H9 (cell line): ENCODE results near the gene COL23A1. TPM values are rescaled to one million over a fixed set of nuclear protein-coding genes. Genes with fewer than 3 reads are reported as not detected.

ENCODE experiments used
- DNase-seq: peaks from one replicate; pipeline ENCODE4 v3.0.0-alpha.2; 2017
- H2AFZ ChIP-seq: one replicate; pipeline ENCODE4 v1.6.1; 2013; ENCODE audit warnings: mild to moderate bottlenecking, low read length, control low read depth, moderate library complexity
- H2AK5ac ChIP-seq: 2 replicates; pipeline ENCODE4 v1.6.1; 2013; ENCODE audit warnings: low read length, control low read depth, mixed read lengths; ENCODE audit not compliant: insufficient read length
- H2BK120ac ChIP-seq: one replicate; pipeline ENCODE4 v1.6.1; 2013; ENCODE audit warnings: low read depth, mild to moderate bottlenecking, low read length, control low read depth, inconsistent platforms; ENCODE audit not compliant: poor library complexity, severe bottlenecking
- H2BK12ac ChIP-seq: 2 replicates; pipeline ENCODE4 v1.6.1; 2013; ENCODE audit warnings: low read length, control low read depth, mixed read lengths, low read depth; ENCODE audit not compliant: insufficient read length
- H2BK15ac ChIP-seq: 2 replicates; pipeline ENCODE4 v1.6.1; 2013; ENCODE audit warnings: low read depth, low read length, control low read depth
- H2BK20ac ChIP-seq: one replicate; pipeline ENCODE4 v1.6.1; 2013; ENCODE audit warnings: low read depth, mild to moderate bottlenecking, low read length, control low read depth, inconsistent platforms; ENCODE audit not compliant: poor library complexity, severe bottlenecking
- H2BK5ac ChIP-seq: 2 replicates; pipeline ENCODE4 v1.6.1; 2013; ENCODE audit warnings: low read length, control low read depth, mixed read lengths; ENCODE audit not compliant: insufficient read length
- H3K14ac ChIP-seq: 2 replicates; pipeline ENCODE4 v1.6.1; 2013; ENCODE audit warnings: low read length, control low read depth; ENCODE audit not compliant: insufficient read depth
- H3K18ac ChIP-seq: 2 replicates; pipeline ENCODE4 v1.6.1; 2013; ENCODE audit warnings: low read depth, mild to moderate bottlenecking, mixed read lengths, low read length, control low read depth; ENCODE audit not compliant: insufficient read length
- H3K23ac ChIP-seq: 2 replicates; pipeline ENCODE4 v1.6.1; 2013; ENCODE audit warnings: low read length, control low read depth, mixed read lengths, low read depth; ENCODE audit not compliant: insufficient read length
- H3K23me2 ChIP-seq: 2 replicates; pipeline ENCODE4 v1.6.1; 2013; ENCODE audit warnings: low read depth, mild to moderate bottlenecking, mixed read lengths, low read length, control low read depth; ENCODE audit not compliant: insufficient read length, poor library complexity, severe bottlenecking
- H3K27ac ChIP-seq: 2 replicates; pipeline ENCODE4 v1.5.1; 2013; ENCODE audit warnings: low read length, control low read depth, mixed read lengths, low read depth; ENCODE audit not compliant: insufficient read length
- H3K27me3 ChIP-seq: 2 replicates; pipeline ENCODE4 v1.6.1; 2013; ENCODE audit warnings: low read length, control low read depth, inconsistent platforms; ENCODE audit not compliant: insufficient read depth
- H3K4ac ChIP-seq: 2 replicates; pipeline ENCODE4 v1.6.1; 2013; ENCODE audit warnings: low read depth, mild to moderate bottlenecking, control low read depth, inconsistent platforms, low read length, moderate library complexity
- H3K4me1 ChIP-seq: 2 replicates; pipeline ENCODE4 v1.6.1; 2013; ENCODE audit warnings: low read length, control low read depth, inconsistent platforms; ENCODE audit not compliant: insufficient read depth
- H3K4me2 ChIP-seq: 2 replicates; pipeline ENCODE4 v1.6.1; 2013; ENCODE audit warnings: low read length, control low read depth, mixed read lengths; ENCODE audit not compliant: insufficient read length, insufficient read depth
- H3K56ac ChIP-seq: 2 replicates; pipeline ENCODE4 v1.6.1; 2013; ENCODE audit warnings: low read depth, mild to moderate bottlenecking, mixed read lengths, low read length, control low read depth; ENCODE audit not compliant: insufficient read length
- H3K79me1 ChIP-seq: 2 replicates; pipeline ENCODE4 v1.6.1; 2013; ENCODE audit warnings: low read depth, mild to moderate bottlenecking, moderate library complexity, low read length, control low read depth, inconsistent platforms; ENCODE audit not compliant: insufficient read depth, poor library complexity, severe bottlenecking
- H3K79me2 ChIP-seq: 2 replicates; pipeline ENCODE4 v1.6.1; 2013; ENCODE audit warnings: low read length, control low read depth, inconsistent platforms; ENCODE audit not compliant: insufficient read depth
- H3K9ac ChIP-seq: 2 replicates; pipeline ENCODE4 v1.6.1; 2013; ENCODE audit warnings: low read length, control low read depth, mixed read lengths; ENCODE audit not compliant: insufficient read length; ENCODE audit errors: extremely low read depth
- H3K9me3 ChIP-seq: one replicate; pipeline ENCODE4 v1.6.1; 2013; ENCODE audit warnings: low read depth, low read length, inconsistent platforms; ENCODE audit not compliant: control insufficient read depth
- H3T11ph ChIP-seq: one replicate; pipeline ENCODE4 v1.6.1; 2013; ENCODE audit warnings: mild to moderate bottlenecking, low read length, control low read depth, inconsistent platforms
- H4K20me1 ChIP-seq: one replicate; pipeline ENCODE4 v1.6.1; 2013; ENCODE audit not compliant: control insufficient read depth, insufficient read length, insufficient read depth
- H4K5ac ChIP-seq: 2 replicates; pipeline ENCODE4 v1.6.1; 2013; ENCODE audit warnings: low read depth, mild to moderate bottlenecking, mixed read lengths, low read length, control low read depth; ENCODE audit not compliant: insufficient read length
- H4K8ac ChIP-seq: replicated peaks from 2 replicates; pipeline ENCODE4 v1.6.1; 2013; ENCODE audit warnings: low read length, control low read depth, mixed read lengths, low read depth; ENCODE audit not compliant: insufficient read length
- H4K91ac ChIP-seq: 2 replicates; pipeline ENCODE4 v1.6.1; 2013; ENCODE audit warnings: low read depth, mild to moderate bottlenecking, moderate library complexity, mixed read lengths, low read length, control low read depth; ENCODE audit not compliant: insufficient read length
- H3K27ac Mint-ChIP-seq, 3 experiments: 2 replicates in 2 of 3; 3 replicates in 1 of 3; pipeline ENCODE4 v1.8.0; 2020 to 2021; ENCODE audit warnings: mixed read lengths in 3 of 3, mild to moderate bottlenecking in 1 of 3, moderate library complexity in 1 of 3
- H3K27me3 Mint-ChIP-seq: 2 replicates; pipeline ENCODE4 v1.8.0; 2021; ENCODE audit warnings: low read depth, mild to moderate bottlenecking, moderate library complexity, mixed read lengths
- H3K36me3 Mint-ChIP-seq, 3 experiments: 2 replicates in 2 of 3; 3 replicates in 1 of 3; pipeline ENCODE4 v1.8.0; 2020 to 2021; ENCODE audit warnings: low read depth in 3 of 3, mixed read lengths in 3 of 3; ENCODE audit not compliant: insufficient read depth in 1 of 3
- H3K4me1 Mint-ChIP-seq, 2 experiments: 2 replicates each; pipeline ENCODE4 v1.8.0; 2020; ENCODE audit warnings: mixed read lengths in 2 of 2
- H3K4me3 Mint-ChIP-seq, 2 experiments: 2 replicates in 1 of 2; 3 replicates in 1 of 2; pipeline ENCODE4 v1.8.0; 2020 to 2021; ENCODE audit warnings: mild to moderate bottlenecking in 2 of 2, mixed read lengths in 2 of 2, moderate library complexity in 1 of 2
- H3K9me3 Mint-ChIP-seq, 2 experiments: 2 replicates in 1 of 2; 3 replicates in 1 of 2; pipeline ENCODE4 v1.8.0; 2020; ENCODE audit warnings: mild to moderate bottlenecking in 2 of 2, mixed read lengths in 2 of 2, moderate library complexity in 1 of 2
- CTCF ChIP-seq: fragments of 200-600 bp; sonication (generic); conservative IDR thresholded peaks from 3 replicates; pipeline ENCODE4 v1.8.0; 2021; ENCODE audit warnings: antibody characterized with exemption, mild to moderate bottlenecking
- WGBS: extraction: QIAGEN DNeasy Blood & Tissue Kit; methylation state at CpG from one replicate; pipeline ENCODE4 v1.1.7; 2013; ENCODE audit warnings: missing lambda C conversion rate, low lambda C conversion rate, mixed read lengths; ENCODE audit not compliant: insufficient read length; ENCODE audit errors: extremely low coverage; 5-methylcytosine and 5-hydroxymethylcytosine counted together
- total RNA-seq: library from RNA; stranded (reverse); gene quantifications from 2 replicates; pipeline ENCODE4 v1.2.1, GENCODE V29; 2021

COL23A1 gene
- total RNA-seq, 1 experiment from 2014 or later = 2.6 TPM

- H2AK5ac ChIP-seq = no peak overlapping the region
- H3K79me1 ChIP-seq = no peaks in the 10 kb centered on the region
- H3K4me2 ChIP-seq = no peak overlapping the region
- peaks cover 4% of the 10 kb centered on the region for H3K27me3 Mint-ChIP-seq
- no peak overlapping the region for H2BK5ac ChIP-seq
- H3K9me3 Mint-ChIP-seq = no peaks in the 10 kb centered on the region
- H3K27ac Mint-ChIP-seq = peak overlapping the region; percentile 60 to 91 (median 77); a peak in 4 of 7 replicates
- peaks cover 23 to 35% of the 10 kb centered on the region in 2 experiments for H3K4me1 Mint-ChIP-seq
- H2BK12ac ChIP-seq = no peak overlapping the region
- H3K27ac ChIP-seq = no peak overlapping the region
- H2BK120ac ChIP-seq = no peak overlapping the region
- no peak overlapping the region for H4K5ac ChIP-seq
- no peaks in the 10 kb centered on the region for H3K23me2 ChIP-seq
- no peak overlapping the region for H4K91ac ChIP-seq
- no peak overlapping the region; the same call in 1 of the 2 replicates for H3K14ac ChIP-seq
- no peak for DNase-seq
- no peak overlapping the region for H3K4ac ChIP-seq
- H3K18ac ChIP-seq = no peak overlapping the region
- H3T11ph ChIP-seq = no peak overlapping the region
- H2BK15ac ChIP-seq = no peak overlapping the region
- no peak overlapping the region for H3K56ac ChIP-seq
- no peaks in the 10 kb centered on the region for H3K9me3 ChIP-seq
- no peak overlapping the region for H2BK20ac ChIP-seq
- no peak for TF ChIP-seq CTCF
- H3K4me1 ChIP-seq = no peaks in the 10 kb centered on the region; the same call in 1 of the 2 replicates
- no peak overlapping the region for H2AFZ ChIP-seq
- no peak overlapping the region for H3K4me3 Mint-ChIP-seq
- H4K8ac ChIP-seq = peak overlapping the region; percentile 21
- no peak overlapping the region for H3K9ac ChIP-seq
- no peaks in the 10 kb centered on the region for H3K27me3 ChIP-seq
- no peak overlapping the region for H3K23ac ChIP-seq
- H3K36me3 Mint-ChIP-seq = no peaks in the 10 kb centered on the region
- no CpG with 5 or more reads among the region's 18 CpGs for WGBS
- no peaks in the 10 kb centered on the region for H4K20me1 ChIP-seq
- H3K79me2 ChIP-seq = no peaks in the 10 kb centered on the region
These were observed 262.1 kb downstream of the COL23A1 start for GRCh38 chr5:178327931-178328711.
